Measurements from ENCODE around the gene CARD8. TPM values are rescaled to one million over a fixed set of nuclear protein-coding genes. Genes with fewer than 3 reads are reported as not detected.

CARD8 gene
- total and polyA plus RNA-seq, 10 of the 15 experiments (the other 5 are each of a cell fraction or from before 2014, with no cell fraction given) = 39.8 to 69.8 (median 46.1) TPM

GRCh38 chr19:48284896-48285295 lies 29.2 kb upstream of the CARD8 start:
- CTCF ChIA-PET = no interaction called here
- H3K9ac ChIP-seq (ENCODE audit: control insufficient read depth, insufficient read depth, low read length) = no peak overlapping the region
- in situ Hi-C loops (cut with MboI) = no loop called here

More at GRCh38 chr19:48284896-48285295, 29.2 kb upstream of the CARD8 start:
- no peaks in the 10 kb centered on the region for H4K20me1 ChIP-seq (ENCODE audit: control insufficient read depth, insufficient read depth)
- no peak for FAIRE-seq
- intact Hi-C loops (cut with micrococcal nuclease; ENCODE audit: unreplicated experiment) = no loop called here
- ChIA-PET SMC1A (ENCODE audit: uncharacterized antibody, unreplicated experiment) (interaction anchor here (0.6 kb wide), 1 partner anchor 735 kb away, joined by 3 read pairs; no protein-coding TSS in a partner anchor), POLR2A (no interaction called here), RAD21 (ENCODE audit: unreplicated experiment) (no interaction called here)
- no peaks in the 10 kb centered on the region for H3K36me3 ChIP-seq (ENCODE audit: control insufficient read depth in 2 of 2, insufficient read depth in 2 of 2, low read length in 1 of 2)
- 73% methylated on average over 4 of the region's 4 CpGs for WGBS (ENCODE audit: insufficient coverage, insufficient replicate concordance, low lambda C conversion rate, missing lambda C conversion rate)
- H3K27ac ChIP-seq (ENCODE audit: control insufficient read depth, insufficient read depth) = no peak overlapping the region
- DNase-seq (ENCODE audit: low read depth, low spot score) = no peak
- H3K4me3 ChIP-seq = no peak overlapping the region
- no peak overlapping the region for H3K4me2 ChIP-seq (ENCODE audit: control insufficient read depth, insufficient read depth)
- no peak for ATAC-seq
- BruUV-seq (replicated peaks) = no TSS peak
- H3K27me3 ChIP-seq (replicated peaks in 1 of 2; ENCODE audit: control insufficient read depth in 2 of 2, insufficient read depth in 2 of 2, low read length in 1 of 2) = no peaks in the 10 kb centered on the region
- peaks cover 4% of the 10 kb centered on the region for H3K9me3 ChIP-seq (replicated peaks; ENCODE audit: control insufficient read depth, insufficient read depth, low read length)
- no peaks in the 10 kb centered on the region for H3K4me1 ChIP-seq (ENCODE audit: control insufficient read depth, insufficient read depth, low read length)
- no peaks in the 10 kb centered on the region for H3K79me2 ChIP-seq (ENCODE audit: control insufficient read depth, insufficient read depth, low read length)
- no peak for TF ChIP-seq STAT3 (IDR thresholded peaks at IDR 0.05; ENCODE audit: low read depth, low read length)
- TF ChIP-seq EP300 (IDR thresholded peaks at IDR 0.05; ENCODE audit: borderline replicate concordance in 1 of 2, control insufficient read depth in 1 of 2, low read depth in 2 of 2, low read length in 2 of 2) = no peak
- no peak for TF ChIP-seq TCF12 (IDR thresholded peaks at IDR 0.05; ENCODE audit: low read depth, low read length)
- TF ChIP-seq POLR2A (IDR thresholded peaks at IDR 0.05; ENCODE audit: low read depth, low read length) = no peak
- no peak for TF ChIP-seq ZSCAN29 (IDR thresholded peaks at IDR 0.05)
- no peak for TF ChIP-seq TCF3 (IDR thresholded peaks at IDR 0.05; ENCODE audit: borderline replicate concordance, insufficient read depth, low read depth, low read length)
- no peak for TF ChIP-seq YBX1 (IDR thresholded peaks at IDR 0.05)
- TF ChIP-seq RUNX3 (IDR thresholded peaks at IDR 0.05; ENCODE audit: low read length) = no peak
- no peak for TF ChIP-seq IKZF2 (IDR thresholded peaks at IDR 0.05)
- no peak for TF ChIP-seq ZBED1 (IDR thresholded peaks at IDR 0.05; ENCODE audit: borderline replicate concordance)
- no peak for TF ChIP-seq ZNF384 (IDR thresholded peaks at IDR 0.05; ENCODE audit: borderline replicate concordance, low read depth, low read length)
- TF ChIP-seq E2F8 (IDR thresholded peaks at IDR 0.05; ENCODE audit: low read depth, partially characterized antibody) = no peak
- TF ChIP-seq POLR2AphosphoS5 (IDR thresholded peaks at IDR 0.05; ENCODE audit: low read length) = no peak
- TF ChIP-seq SUZ12 (IDR thresholded peaks at IDR 0.05; ENCODE audit: unreplicated experiment) = no peak
- TF ChIP-seq CHD1 (IDR thresholded peaks at IDR 0.05; ENCODE audit: low read depth, low read length) = no peak
- no peak for TF ChIP-seq RB1 (IDR thresholded peaks at IDR 0.05; ENCODE audit: borderline replicate concordance)
- no peak for TF ChIP-seq CREB1 (IDR thresholded peaks at IDR 0.05; ENCODE audit: low read depth)
- TF ChIP-seq KLF5 (IDR thresholded peaks at IDR 0.05; ENCODE audit: partially characterized antibody) = no peak
- H2AFZ ChIP-seq (ENCODE audit: control insufficient read depth, low read depth, low read length) = no peak overlapping the region

Data from GM12878 (cell line).